CD4-positive, alpha-beta T cell (primary cell): ENCODE data around the gene SASH3. TPM values are rescaled to one million over a fixed set of nuclear protein-coding genes. Genes with fewer than 3 reads are reported as not detected.

Experiments used
- ATAC-seq: fragments of 200-7000 bp; cut with Tn5 transposase; one replicate; pipeline ENCODE4 v1.10.0; 2022; ENCODE audit warnings: mild to moderate bottlenecking; ENCODE audit not compliant: poor library complexity
- CTCF ChIA-PET: fragments of 350-600 bp; sonication (Branson Sonifier 250); formaldehyde crosslinking; loops from one replicate; lab custom pipeline; 2021; ENCODE audit warnings: antibody characterized with exemption, inconsistent platforms; lab: Charles Lee
- POLR2A ChIA-PET: fragments of 350-600 bp; sonication (Branson Sonifier 250); formaldehyde crosslinking; loops from one replicate; lab custom pipeline; 2021; ENCODE audit warnings: antibody characterized with exemption, inconsistent platforms; lab: Charles Lee
- DNase-seq, 14 experiments: peaks; one replicate each; pipeline ENCODE4 v3.0.0-alpha.2; 2013 to 2020; ENCODE audit warnings: mixed read lengths in 2 of 14
- H3K27ac ChIP-seq, 2 donors: one replicate each; pipeline versions ENCODE4 v1.5.1 to v1.7.0; 2013; ENCODE audit warnings: low read length in 2 of 2, low read depth in 1 of 2, mild to moderate bottlenecking in 1 of 2
- H3K27me3 ChIP-seq, 2 experiments: 1 replicate in 1 of 2; 2 replicates in 1 of 2; pipeline versions ENCODE4 v1.6.1 to v1.7.0; 2013; ENCODE audit warnings: low read length in 2 of 2, control low read depth in 1 of 2, mild to moderate bottlenecking in 1 of 2, moderate library complexity in 1 of 2; ENCODE audit not compliant: insufficient read depth in 2 of 2, control insufficient read depth in 1 of 2
- H3K36me3 ChIP-seq: one replicate; pipeline ENCODE4 v1.6.1; 2013; ENCODE audit warnings: low read length, control low read depth; ENCODE audit not compliant: insufficient read depth
- H3K4me1 ChIP-seq: one replicate; pipeline ENCODE4 v1.6.1; 2013; ENCODE audit warnings: low read length, control low read depth; ENCODE audit not compliant: insufficient read depth
- H3K4me3 ChIP-seq: one replicate; pipeline ENCODE4 v1.5.1; 2013; ENCODE audit warnings: mild to moderate bottlenecking, low read length, moderate library complexity
- H3K9me3 ChIP-seq, 2 experiments: 1 replicate in 1 of 2; 2 replicates in 1 of 2; pipeline versions ENCODE4 v1.6.1 to v1.7.0; 2013; ENCODE audit warnings: low read length in 2 of 2, mild to moderate bottlenecking in 2 of 2, control low read depth in 1 of 2, moderate library complexity in 1 of 2; ENCODE audit not compliant: control insufficient read depth in 1 of 2, insufficient read depth in 1 of 2
- H3K27ac Mint-ChIP-seq: one replicate; pipeline ENCODE4 v1.8.0; 2020; ENCODE audit warnings: mixed read lengths
- H3K27me3 Mint-ChIP-seq: one replicate; pipeline ENCODE4 v1.8.0; 2021; ENCODE audit warnings: mixed read lengths
- H3K36me3 Mint-ChIP-seq: one replicate; pipeline ENCODE4 v1.8.0; 2021; ENCODE audit warnings: low read depth, mixed read lengths
- H3K4me1 Mint-ChIP-seq: one replicate; pipeline ENCODE4 v1.8.0; 2021; ENCODE audit warnings: low read depth, mixed read lengths
- H3K4me3 Mint-ChIP-seq: one replicate; pipeline ENCODE4 v1.8.0; 2020; ENCODE audit warnings: mild to moderate bottlenecking, mixed read lengths
- H3K9me3 Mint-ChIP-seq: one replicate; pipeline ENCODE4 v1.8.0; 2020; ENCODE audit warnings: mixed read lengths
- intact Hi-C, 2 experiments: fragments of 100-400 bp; cut with DNase I in 1 of 2; cut with micrococcal nuclease in 1 of 2; formaldehyde crosslinking; loops; one replicate each; pipeline versions ENCODE4 v1.15.1 to v1.9.0; 2023 to 2025; cut with DNase I, micrococcal nuclease
- total RNA-seq, 174 experiments: library from RNA in 2 of 174; stranded (reverse) in 2 of 174; gene quantifications; one replicate each; pipeline ENCODE4 v1.2.3 and lab custom pipeline; 2021 to 2026
- TF ChIP-seq, protein P1 (sequence below): fragments of 200-600 bp; IDR thresholded peaks from one replicate; pipeline ENCODE4 v1.8.0; 2022; ENCODE audit warnings: antibody characterized with exemption, mild to moderate bottlenecking

The SASH3 gene
- total RNA-seq, 2 experiments from 2014 or later, result 69.0 to 70.8 TPM

DNA sequence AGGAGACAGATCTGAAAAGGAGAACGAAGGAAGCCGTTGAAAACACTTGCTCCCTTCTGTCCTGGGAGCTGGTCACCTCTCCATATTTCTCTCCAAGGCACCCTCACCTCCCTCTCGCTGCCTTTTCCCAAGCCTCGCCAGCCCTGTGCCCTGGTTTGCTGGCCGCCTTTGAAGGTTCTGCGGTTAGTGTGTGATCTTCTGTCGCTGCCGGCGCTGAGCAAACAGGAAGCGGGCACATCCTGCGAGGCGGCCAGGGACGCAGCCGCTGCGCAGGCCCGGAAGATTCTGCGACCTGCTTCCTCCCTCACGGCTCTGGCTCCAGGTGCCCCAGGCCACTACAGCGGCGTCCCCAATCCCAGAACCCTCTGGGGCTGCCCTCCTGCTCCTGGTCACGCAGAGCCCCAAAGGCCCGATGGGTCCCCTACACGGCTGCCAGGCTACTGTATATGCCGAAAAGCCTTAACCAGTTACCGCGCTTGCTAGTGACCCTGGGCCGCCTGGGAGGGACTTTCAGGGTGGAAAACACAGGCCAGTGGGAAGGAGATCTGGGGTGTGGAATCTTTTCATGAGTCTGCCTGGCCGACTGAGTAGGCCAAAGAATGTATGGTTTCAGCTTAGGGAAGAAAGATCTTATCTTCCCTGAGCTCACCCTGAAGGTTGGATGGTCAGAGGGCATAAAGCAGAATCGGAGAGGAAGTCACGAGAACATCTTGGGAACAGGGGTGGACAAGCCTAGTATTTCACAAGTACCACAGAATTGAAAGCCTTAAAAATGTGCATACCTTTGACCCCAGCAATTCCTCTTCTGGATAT, 2.3 kb upstream of the SASH3 start:
- H3K4me1 Mint-ChIP-seq, result peaks cover 71% of the 10 kb centered on the region
- no peaks in the 10 kb centered on the region for H3K27me3 Mint-ChIP-seq
- no peaks in the 10 kb centered on the region for H3K9me3 ChIP-seq
- DNase-seq, result peak; percentile 53 to 90 (median 70)
- H3K4me3 Mint-ChIP-seq, result peak overlapping the region; percentile 85
- peak overlapping the region; percentile 51 for H3K4me3 ChIP-seq
- peaks cover 75% of the 10 kb centered on the region for H3K4me1 ChIP-seq
- TF ChIP-seq, protein P1, sequence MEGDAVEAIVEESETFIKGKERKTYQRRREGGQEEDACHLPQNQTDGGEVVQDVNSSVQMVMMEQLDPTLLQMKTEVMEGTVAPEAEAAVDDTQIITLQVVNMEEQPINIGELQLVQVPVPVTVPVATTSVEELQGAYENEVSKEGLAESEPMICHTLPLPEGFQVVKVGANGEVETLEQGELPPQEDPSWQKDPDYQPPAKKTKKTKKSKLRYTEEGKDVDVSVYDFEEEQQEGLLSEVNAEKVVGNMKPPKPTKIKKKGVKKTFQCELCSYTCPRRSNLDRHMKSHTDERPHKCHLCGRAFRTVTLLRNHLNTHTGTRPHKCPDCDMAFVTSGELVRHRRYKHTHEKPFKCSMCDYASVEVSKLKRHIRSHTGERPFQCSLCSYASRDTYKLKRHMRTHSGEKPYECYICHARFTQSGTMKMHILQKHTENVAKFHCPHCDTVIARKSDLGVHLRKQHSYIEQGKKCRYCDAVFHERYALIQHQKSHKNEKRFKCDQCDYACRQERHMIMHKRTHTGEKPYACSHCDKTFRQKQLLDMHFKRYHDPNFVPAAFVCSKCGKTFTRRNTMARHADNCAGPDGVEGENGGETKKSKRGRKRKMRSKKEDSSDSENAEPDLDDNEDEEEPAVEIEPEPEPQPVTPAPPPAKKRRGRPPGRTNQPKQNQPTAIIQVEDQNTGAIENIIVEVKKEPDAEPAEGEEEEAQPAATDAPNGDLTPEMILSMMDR, result no peak
- peak; percentile 24 for ATAC-seq
- peak overlapping the region; percentile 99 for H3K27ac Mint-ChIP-seq
- intact Hi-C loops, result loop anchor here in 1 of 2 experiments (2.0 kb wide), 1 partner anchor 17 kb away; no protein-coding TSS in a partner anchor
- peak overlapping the region; percentile 84 to 92 for H3K27ac ChIP-seq
- ChIA-PET CTCF (interaction anchor here (0.8 to 1.5 kb wide), 3 partner anchors 12 to 18 kb away, joined by 3 to 6 read pairs (median 3); no protein-coding TSS in a partner anchor), POLR2A (interaction anchor here (0.7 to 7.0 kb wide), 11 partner anchors 8 to 394 kb away, joined by 3 to 162 read pairs (median 5); partner anchors contain the start of genes RAB33A and UTP14A)
- H3K27me3 ChIP-seq, result no peaks in the 10 kb centered on the region
- peaks cover 40% of the 10 kb centered on the region for H3K36me3 Mint-ChIP-seq
- no peaks in the 10 kb centered on the region for H3K9me3 Mint-ChIP-seq
- peaks cover 10% of the 10 kb centered on the region for H3K36me3 ChIP-seq

GRCh38 chrX:129779086-129779672, 570 bp upstream of the SASH3 start:
- peaks cover 73% of the 10 kb centered on the region for H3K4me1 Mint-ChIP-seq
- POLR2A ChIA-PET, result interaction anchor here (1.6 to 7.0 kb wide), 7 partner anchors 10 to 102 kb away, joined by 4 to 162 read pairs (median 10); no protein-coding TSS in a partner anchor
- TF ChIP-seq, protein P1, result no peak

GRCh38 chrX:129780441-129781105, 824 bp downstream of the SASH3 start:
- peak overlapping the region; percentile 99 for H3K27ac Mint-ChIP-seq
- peaks cover 75% of the 10 kb centered on the region for H3K4me1 Mint-ChIP-seq
- TF ChIP-seq, protein P1, result no peak
- ChIA-PET CTCF (interaction anchor here (1.0 to 1.8 kb wide), 4 partner anchors 12 to 42 kb away, joined by 3 to 10 read pairs (median 4); no protein-coding TSS in a partner anchor), POLR2A (interaction anchor here (1.0 to 7.0 kb wide), 15 partner anchors 12 to 126 kb away, joined by 3 to 162 read pairs (median 6); partner anchors contain the start of genes APLN and XPNPEP2)
- Histone ChIP-seq H3K36me3 (peaks cover 40% of the 10 kb centered on the region), H3K27me3 (no peaks in the 10 kb centered on the region), H3K4me1 (peaks cover 76% of the 10 kb centered on the region), H3K9me3 (no peaks in the 10 kb centered on the region), H3K4me3 (peak overlapping the region; percentile 76), H3K27ac (peak overlapping the region; percentile 77 to 90)
- no peak for DNase-seq
- peaks cover 69% of the 10 kb centered on the region for H3K36me3 Mint-ChIP-seq
- intact Hi-C loops, result loop anchor here (1.0 to 10.0 kb wide), 8 partner anchors 11 to 106 kb away; partner anchors contain the start of gene XPNPEP2 (in 1 of the 2)
- no peaks in the 10 kb centered on the region for H3K27me3 Mint-ChIP-seq
- ATAC-seq, result no peak
- peak overlapping the region; percentile 85 for H3K4me3 Mint-ChIP-seq
- no peaks in the 10 kb centered on the region for H3K9me3 Mint-ChIP-seq

More at GRCh38 chrX:129779086-129779672, 570 bp upstream of the SASH3 start:
- Histone ChIP-seq H3K9me3 (no peaks in the 10 kb centered on the region), H3K27me3 (no peaks in the 10 kb centered on the region), H3K36me3 (peaks cover 28% of the 10 kb centered on the region), H3K4me1 (peaks cover 75% of the 10 kb centered on the region), H3K27ac (peak overlapping the region; percentile 77 to 90), H3K4me3 (peak overlapping the region; percentile 76)
- Mint-ChIP-seq H3K9me3 (no peaks in the 10 kb centered on the region), H3K36me3 (peaks cover 57% of the 10 kb centered on the region), H3K4me3 (peak overlapping the region; percentile 85), H3K27me3 (no peaks in the 10 kb centered on the region), H3K27ac (peak overlapping the region; percentile 99)
- DNase-seq (peak in 1 of 14 experiments; percentile 2), ATAC-seq (no peak)
- CTCF ChIA-PET, result interaction anchor here (0.9 to 1.7 kb wide), 4 partner anchors 10 to 14 kb away, joined by 3 read pairs; no protein-coding TSS in a partner anchor
- intact Hi-C loops, result no loop called here
